DMS114 treated with DMSO at 0.1 percent for 48 hours (cell line): ENCODE data around the gene HDAC10.
A peak's percentile ranks its signal among the peaks of the same experiment; 100 is the strongest.
"Not testable (repeated sequence)": the region's sequence is repeated elsewhere in the genome, so short reads cannot be mapped to it uniquely, and the experiment has no call there.

ENCODE experiments used
- DNase-seq: peaks from one replicate; lab custom pipeline; 2025; ENCODE audit not compliant: unreplicated experiment; lab: John Stamatoyannopoulos, UW

The HDAC10 gene

GRCh38 chr22:50285568-50286229 is 34.6 kb upstream of the HDAC10 start:
- no peak for DNase-seq

DNA sequence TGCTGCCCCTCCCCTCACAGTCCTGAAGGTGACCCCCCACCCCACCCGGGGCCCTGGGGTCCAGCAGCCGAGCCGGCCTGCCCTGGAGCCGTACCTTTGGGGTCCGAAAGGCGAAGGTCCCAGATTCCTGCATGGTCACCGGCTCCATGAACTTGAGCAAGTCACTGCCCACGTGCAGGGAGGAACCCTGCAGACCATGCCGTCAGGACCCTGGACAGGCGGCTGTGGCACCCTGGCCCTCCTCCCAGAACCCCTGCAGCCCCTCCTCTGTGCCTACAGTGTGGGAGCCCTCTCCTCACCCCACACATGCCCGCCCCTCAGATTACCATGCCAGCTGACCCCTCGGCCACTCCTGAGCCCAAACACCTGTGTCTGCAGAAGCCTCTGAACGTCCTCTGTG is 33.4 kb upstream of the HDAC10 start:
- DNase-seq = no peak

- no peak for DNase-seq
These were observed 32.8 kb upstream of the HDAC10 start for GRCh38 chr22:50283821-50284220.

DNA sequence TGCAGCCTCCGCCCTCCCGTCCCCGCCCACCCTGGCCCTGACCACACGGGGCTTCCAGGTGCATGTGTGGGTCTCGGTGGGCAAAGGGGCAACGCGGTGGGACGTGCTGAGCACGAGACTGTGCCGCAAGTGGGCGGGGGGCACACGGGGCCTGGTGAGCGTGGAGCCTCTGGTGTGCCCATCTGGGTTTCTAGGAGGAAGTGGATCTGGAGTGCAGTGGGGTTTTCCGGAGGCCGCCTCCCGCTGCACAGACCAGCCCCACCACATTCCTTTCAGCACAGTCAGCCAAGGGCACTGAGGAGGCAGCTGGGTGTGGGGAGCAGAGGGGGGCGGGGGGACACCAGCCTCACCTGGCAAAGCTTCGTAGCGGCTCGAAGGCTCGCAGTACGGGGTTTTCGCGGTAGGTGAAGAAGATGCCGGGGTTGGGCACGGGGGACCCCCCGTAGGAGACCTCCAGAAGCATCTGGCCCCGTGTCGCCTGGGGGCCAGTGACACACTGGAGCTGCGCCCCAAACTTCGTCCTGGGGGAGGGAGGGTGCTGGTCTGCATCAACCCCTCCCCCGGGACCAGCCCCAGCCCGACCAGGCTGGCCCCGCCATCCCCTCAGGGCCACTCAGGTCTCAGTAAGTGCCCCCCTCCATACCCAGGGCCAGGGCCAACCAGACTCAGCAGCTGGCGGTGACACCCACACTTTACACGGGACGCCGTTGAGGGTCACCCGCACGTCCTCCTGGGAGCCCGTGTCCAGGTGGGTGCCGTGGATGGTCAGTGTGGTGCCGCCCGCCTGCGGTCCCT is 31.5 kb upstream of the HDAC10 start:
- DNase-seq = no peak

DNA sequence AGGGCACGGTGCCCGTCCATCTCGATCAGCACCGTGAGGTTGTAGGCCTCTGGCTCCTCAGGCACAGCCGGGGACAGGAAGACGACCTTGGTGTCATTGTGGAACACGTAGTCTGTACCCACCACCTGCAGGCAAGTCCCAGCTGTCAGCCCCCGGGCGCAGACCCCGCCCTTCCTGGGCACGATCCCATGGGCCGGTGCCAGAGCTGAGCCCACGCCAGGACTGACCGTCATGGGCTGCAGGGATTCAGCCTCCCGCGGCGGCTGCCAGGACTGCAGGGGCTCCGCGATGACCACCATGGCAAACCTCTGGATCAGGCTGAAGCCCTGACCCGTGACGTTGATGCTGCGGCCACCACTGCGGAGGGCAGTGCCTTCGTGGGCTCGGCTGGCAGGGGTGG is 30.9 kb upstream of the HDAC10 start:
- no peak for DNase-seq

DNA sequence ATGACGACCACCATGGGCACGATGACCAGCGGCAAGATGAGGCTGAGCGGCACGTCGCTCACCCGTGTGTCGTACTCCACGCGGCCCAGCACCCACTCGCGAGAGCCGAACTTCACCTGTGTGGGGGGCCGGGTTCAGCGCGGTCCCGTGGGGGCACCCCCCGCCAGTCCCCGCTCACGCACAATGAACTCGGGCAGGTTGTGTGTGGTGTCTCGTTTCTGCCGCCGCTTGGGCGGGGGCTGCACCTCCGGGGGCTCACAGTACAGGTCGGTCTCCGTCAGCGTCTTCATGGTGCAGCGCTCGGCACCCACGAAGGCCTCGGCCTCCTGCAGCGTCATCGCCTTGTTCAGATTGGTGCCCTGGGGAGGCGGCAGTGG is 30.3 kb upstream of the HDAC10 start:
- DNase-seq = no peak

GRCh38 chr22:50280708-50281383 is 29.8 kb upstream of the HDAC10 start:
- no peak for DNase-seq

DNA sequence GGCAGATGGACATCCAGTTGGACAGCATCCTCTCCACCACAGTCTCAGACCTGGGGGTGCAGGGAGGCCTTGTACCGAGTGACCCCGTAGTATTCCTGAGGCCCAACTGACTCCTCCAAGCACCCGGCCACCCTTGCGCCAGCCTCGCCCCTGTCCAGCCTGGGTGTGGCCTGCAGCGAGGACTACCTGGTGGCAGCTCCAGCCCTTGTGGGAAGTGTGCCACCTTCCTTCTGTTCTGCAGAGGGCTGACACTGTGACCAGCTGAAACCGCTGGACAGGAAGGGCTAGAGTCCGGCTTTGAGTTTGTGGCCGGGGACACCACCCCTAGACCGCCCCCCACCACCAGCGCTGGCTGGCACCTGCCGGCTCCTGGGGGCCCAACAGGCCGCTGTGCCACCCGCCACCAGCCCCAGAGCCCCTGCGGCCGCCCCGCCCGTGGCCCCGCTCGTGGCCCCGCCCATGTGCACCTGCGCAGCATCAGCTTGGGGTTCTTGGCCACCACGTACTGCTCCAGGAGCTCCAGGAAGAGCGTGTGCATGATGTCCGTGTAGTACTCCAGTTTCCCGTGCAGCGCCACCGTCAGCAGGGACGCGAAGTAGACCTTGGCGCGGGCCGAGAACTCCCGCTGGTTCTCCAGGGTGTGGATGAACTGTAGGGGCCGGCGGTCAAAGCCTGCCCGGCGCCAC is 29.1 kb upstream of the HDAC10 start:
- DNase-seq = no peak

DNA sequence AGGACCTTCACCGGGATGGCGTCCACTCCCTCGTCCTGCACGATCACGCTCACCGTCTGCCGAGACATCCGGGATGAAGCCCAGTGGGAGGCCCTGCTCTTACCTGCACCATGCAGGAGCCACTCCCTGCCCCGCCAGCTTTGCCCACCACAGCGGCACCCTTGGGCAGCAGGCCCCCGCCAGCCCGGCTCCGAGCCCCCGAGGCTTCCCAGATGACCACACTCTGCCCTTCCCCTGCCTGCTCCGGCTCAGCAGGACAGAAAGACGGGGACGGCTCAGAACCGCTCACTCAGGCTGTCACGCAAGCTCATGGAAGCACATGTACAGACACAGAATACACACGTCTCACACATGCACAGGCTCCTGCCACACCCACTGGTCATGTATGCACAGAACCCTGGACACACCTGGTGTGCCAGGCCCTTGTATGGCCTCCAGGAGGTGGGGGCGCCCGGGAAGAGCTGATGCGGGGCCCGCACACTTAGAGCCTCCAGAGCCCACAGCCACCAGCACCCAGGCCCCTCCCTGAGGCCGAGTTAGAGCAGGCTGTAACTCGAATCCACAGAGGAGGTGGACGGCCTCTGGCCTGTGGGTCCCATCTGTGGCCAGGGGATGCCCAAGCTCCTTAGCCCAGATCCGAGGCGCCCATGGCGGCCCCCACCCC is 28.0 kb upstream of the HDAC10 start:
- no peak for DNase-seq

- no peak for DNase-seq
These were observed 27.4 kb upstream of the HDAC10 start for GRCh38 chr22:50278461-50278860.

DNA sequence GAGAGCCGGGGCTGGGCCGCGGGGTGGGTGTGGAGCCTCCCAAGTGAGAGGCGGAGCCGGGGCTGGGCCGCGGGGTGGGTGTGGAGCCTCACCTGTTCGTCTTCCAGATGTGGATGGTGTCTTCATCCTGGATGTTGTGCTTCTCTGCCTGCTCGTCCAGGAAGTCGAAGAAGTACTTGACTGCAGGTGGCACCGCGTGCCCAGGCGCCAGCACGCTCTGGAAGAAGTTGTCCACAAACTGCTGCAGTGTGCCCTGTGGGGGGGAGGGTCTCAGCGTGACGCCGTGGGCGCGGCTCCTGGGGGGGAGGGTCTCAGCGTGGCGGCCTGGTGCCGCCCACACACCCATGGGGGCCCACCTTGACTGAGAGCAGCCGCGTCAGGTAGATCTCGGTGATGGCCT is 26.7 kb upstream of the HDAC10 start:
- no peak for DNase-seq

- no peak for DNase-seq
These were observed 25.1 kb upstream of the HDAC10 start for GRCh38 chr22:50276143-50276542.

DNA sequence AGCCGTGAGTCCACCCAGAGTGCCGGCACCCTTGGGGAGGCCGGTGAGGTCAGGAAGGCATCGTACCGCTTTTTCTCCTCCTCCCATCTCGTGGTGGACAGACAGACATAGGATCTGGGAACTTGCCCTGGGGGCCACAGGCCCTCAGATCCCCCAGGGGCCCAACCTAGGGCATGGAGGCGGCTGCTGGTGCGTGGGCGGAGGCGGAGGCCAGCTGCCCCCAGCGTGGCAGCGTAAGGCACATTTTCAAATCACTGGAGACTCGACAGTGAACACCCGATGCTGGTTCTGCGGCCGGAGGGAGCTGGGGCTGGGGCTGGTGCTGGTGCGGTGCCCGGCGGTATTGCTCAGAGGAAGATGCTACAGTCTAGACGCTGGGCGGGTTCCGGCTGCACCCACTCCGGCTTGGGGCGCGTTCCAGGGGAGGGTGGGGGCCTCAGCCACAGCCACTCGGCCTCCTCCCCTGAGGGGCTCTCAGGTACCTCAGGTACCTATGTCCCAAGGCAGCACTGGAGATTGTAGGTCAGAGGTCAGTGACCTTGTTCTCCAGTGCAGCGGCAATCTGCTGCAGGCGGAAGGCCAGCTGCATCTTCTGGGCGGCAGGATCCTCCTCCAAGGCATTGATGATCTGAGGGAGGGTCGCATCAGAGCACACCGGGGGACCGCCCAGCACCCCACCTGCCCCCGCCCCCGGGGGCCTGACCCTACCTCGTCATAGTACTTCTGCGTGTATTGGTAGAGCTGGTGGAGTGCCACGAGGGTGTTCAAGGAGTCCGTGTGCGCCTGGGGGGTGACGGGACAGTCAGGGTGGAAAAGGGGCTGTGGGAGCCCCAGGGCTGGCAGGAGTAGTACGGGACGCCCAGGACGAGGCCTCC is 24.4 kb upstream of the HDAC10 start:
- no peak for DNase-seq

- no peak for DNase-seq
These were observed 23.7 kb upstream of the HDAC10 start for GRCh38 chr22:50274771-50275170.

GRCh38 chr22:50274311-50274710 is 23.2 kb upstream of the HDAC10 start:
- peak; percentile 73 for DNase-seq

GRCh38 chr22:50273781-50274180 is 22.7 kb upstream of the HDAC10 start:
- not testable (repeated sequence) for DNase-seq

DNA sequence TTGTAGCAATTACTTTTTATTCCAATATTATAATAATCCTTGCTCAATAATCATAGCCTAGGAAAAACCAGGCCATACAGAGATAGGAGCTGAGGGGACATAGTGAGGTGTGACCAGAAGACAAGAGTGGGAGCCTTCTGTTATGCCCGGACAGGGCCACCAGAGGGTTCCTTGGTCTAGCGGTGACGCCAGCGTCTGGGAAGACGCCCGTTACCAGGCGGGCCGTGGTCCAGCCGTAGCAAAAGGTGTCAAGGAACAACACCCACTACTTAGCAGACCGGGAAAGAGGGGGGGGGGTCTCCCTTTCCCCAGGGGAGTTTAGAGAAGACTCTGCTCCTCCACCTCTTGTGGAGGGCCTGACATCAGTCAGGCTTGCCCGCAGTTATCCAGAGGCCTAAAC is 22.3 kb upstream of the HDAC10 start:
- DNase-seq = not testable (repeated sequence)

GRCh38 chr22:50272044-50272802 is 21.2 kb upstream of the HDAC10 start:
- DNase-seq = no peak

DNA sequence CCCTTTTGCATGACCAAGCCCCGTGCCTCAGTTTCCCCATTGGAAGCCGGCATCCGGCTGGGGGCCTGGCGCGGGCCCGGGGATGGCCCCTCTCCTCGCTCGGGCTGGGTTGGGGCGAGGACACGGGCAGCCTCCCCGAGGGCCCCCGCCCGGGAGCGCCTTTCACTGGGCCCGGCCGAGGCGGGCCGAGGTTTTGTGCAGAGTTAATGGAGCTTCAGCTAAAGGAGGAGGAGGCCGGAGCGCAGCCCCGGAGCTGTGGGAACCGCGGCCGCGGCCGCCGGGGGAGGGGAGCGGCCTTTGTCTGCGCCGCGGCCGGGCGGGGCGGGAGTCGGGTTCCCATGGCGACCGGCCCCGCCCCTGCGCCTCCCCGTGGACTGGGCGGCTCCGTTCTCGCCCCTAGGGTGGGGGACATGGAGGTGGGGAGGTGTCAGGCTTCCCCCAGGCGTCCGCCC is 20.5 kb upstream of the HDAC10 start:
- peak; percentile 27 for DNase-seq
